ENCODE data around the gene AKIP1.
"Not testable (repeated sequence)": the region's sequence is repeated elsewhere in the genome, so short reads cannot be mapped to it uniquely, and the experiment has no call there.

Gene AKIP1

DNA sequence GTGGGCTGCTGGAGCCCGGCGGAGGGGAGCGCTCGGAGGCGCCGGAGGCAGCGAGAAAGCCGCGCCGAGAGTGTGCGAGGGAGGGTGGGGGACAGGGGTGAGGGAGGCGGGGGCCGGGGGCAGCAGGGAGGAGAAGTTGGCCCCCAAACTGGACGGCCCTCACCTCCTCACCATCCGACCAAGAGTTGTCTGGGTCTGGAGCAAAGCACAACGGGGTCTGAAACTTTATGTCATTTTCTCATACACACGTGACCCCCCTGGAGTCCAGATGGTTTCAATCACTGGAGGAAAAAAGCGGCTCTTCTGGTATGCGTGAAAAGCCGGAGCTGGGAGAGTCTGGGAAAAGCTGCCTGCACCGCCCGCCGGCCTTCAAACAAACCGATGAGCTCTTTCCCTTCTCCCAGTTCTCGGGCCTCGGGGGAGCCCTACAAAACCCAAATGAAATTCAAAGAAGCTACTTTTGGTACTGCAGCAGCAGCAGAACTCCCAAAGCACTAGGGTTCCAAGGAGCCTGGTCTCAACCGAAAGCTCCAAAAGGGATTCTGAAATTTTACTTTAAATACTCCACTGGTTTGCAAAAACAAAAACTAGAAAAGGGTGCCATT, 39.7 kb upstream of the AKIP1 start:
- TF ChIP-seq, protein P1, sequence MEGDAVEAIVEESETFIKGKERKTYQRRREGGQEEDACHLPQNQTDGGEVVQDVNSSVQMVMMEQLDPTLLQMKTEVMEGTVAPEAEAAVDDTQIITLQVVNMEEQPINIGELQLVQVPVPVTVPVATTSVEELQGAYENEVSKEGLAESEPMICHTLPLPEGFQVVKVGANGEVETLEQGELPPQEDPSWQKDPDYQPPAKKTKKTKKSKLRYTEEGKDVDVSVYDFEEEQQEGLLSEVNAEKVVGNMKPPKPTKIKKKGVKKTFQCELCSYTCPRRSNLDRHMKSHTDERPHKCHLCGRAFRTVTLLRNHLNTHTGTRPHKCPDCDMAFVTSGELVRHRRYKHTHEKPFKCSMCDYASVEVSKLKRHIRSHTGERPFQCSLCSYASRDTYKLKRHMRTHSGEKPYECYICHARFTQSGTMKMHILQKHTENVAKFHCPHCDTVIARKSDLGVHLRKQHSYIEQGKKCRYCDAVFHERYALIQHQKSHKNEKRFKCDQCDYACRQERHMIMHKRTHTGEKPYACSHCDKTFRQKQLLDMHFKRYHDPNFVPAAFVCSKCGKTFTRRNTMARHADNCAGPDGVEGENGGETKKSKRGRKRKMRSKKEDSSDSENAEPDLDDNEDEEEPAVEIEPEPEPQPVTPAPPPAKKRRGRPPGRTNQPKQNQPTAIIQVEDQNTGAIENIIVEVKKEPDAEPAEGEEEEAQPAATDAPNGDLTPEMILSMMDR (IDR thresholded peaks at IDR 0.05; ENCODE audit: extremely low read depth, insufficient read depth, missing control alignments): no peak
- no peak for DNase-seq (ENCODE audit: low spot score)
- in situ Hi-C loops (cut with MboI; ENCODE audit: low pct_unique_long_range_greater_than_20kb, low sequenced_read_pairs, unreplicated experiment): no loop called here

DNA sequence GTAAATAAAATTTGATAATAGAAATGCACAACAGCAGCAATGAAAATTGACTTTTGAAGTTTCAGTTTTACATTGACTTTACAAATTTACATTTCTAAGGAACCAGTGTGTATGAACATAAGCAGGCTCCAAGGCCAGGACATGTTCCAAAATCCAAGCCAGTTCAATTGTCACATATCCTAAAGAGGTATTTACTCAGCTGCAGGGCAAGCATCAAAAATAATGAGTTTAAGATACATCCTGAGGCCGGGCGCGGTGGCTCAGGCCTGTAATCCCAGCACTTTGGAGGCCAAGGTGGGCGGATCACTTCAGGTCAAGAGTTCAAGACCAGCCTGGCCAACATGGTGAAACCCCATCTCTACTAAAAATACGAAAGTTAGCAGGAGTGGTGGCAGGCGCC, 39.0 kb upstream of the AKIP1 start:
- TF ChIP-seq, protein P1 (IDR thresholded peaks at IDR 0.05; ENCODE audit: extremely low read depth, insufficient read depth, missing control alignments): no peak
- in situ Hi-C loops (cut with MboI; ENCODE audit: low pct_unique_long_range_greater_than_20kb, low sequenced_read_pairs, unreplicated experiment): no loop called here
- no peak for DNase-seq (ENCODE audit: low spot score)

DNA sequence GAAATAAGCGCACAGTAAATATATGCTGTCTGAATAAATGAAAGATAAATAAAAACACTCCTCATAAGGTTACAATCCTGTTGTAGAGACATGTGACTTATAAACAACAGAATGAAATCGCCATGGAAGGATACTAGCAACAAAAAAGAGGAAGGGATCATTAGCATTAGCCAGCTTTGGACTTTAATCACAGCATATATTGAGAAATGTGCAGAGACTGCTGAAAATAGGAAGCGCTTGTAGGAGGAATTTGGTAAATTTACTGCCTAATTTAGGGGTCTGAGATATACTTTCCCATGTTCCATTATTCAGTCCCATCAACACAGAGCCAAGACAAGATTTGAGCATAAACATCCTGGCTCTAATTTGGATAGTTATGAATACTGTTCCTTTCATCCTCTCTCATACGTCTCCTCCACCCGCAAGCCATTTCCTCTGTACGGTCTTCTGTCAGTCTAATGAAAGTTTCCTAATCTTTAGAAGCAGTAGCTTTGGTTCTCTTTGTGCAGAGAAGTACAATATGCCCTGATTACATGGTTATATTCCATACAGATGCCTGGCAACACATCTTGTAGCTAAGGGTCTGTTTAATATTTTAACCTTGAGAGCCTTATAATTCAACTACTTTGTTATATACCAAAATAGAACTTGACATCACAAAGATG, 37.1 kb upstream of the AKIP1 start:
- DNase-seq (ENCODE audit: low spot score): no peak
- in situ Hi-C loops (cut with MboI; ENCODE audit: low pct_unique_long_range_greater_than_20kb, low sequenced_read_pairs, unreplicated experiment): no loop called here
- TF ChIP-seq, protein P1 (IDR thresholded peaks at IDR 0.05; ENCODE audit: extremely low read depth, insufficient read depth, missing control alignments): no peak

DNA sequence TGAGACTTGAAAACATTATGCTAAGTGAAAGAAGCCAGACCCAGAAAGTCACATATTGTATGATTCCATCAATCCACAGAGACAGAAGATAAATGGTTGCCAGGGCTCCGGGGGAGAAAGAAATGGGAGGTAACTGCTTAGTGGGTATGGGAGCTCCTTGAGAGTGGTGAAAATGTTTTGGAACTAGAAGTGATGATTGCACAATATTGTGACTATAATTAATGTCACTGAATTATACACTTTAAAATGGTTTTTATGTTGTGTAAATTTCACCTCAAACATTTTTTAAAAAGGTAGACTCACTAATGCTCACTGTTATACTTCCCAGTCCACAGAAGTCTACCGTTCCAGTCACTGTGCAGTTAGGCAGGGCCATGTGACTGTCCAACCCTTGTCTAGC, 32.2 kb upstream of the AKIP1 start:
- TF ChIP-seq, protein P1 (IDR thresholded peaks at IDR 0.05; ENCODE audit: extremely low read depth, insufficient read depth, missing control alignments): no peak
- no peak for DNase-seq (ENCODE audit: low spot score)
- in situ Hi-C loops (cut with MboI; ENCODE audit: low pct_unique_long_range_greater_than_20kb, low sequenced_read_pairs, unreplicated experiment): no loop called here

DNA sequence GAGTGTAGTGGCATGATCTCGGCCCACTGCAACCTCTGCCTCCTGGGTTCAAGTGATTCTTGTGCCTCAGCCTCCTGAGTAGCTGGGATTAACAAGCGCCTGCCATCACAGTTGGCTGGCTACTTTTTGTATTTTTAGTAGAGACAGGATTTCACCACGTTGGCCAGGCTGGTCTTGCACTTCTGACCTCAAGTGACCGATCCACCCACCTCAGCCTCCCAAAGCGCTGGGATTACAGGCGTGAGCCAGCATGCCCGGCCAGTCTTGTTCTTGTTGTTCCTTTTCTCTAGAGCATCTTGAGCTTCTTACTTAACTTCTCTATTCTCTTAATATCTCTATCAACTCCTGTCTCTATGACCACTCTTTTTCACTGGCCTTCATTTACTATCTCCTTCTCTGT, 29.4 kb upstream of the AKIP1 start:
- in situ Hi-C loops (cut with MboI; ENCODE audit: low pct_unique_long_range_greater_than_20kb, low sequenced_read_pairs, unreplicated experiment); DNase-seq (ENCODE audit: low spot score): not testable (repeated sequence)

DNA sequence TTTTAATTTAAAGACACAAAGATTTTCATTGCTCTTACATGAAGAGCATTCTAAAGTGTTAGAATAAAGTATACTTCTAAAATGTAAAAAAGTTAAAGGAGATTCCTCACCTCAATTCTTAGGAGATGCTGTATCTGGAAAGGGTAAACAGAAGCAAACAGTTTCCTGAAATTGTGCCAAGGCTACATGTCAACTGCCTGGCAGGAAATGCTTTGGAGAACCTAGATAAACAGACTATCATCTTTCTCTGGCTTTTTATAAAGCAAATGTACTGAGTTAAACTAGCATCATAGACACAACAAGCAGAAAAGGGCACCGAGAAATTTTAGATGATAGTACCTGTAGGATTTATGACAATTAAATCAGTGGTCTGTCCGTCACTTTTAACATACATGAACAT, 24.7 kb upstream of the AKIP1 start:
- in situ Hi-C loops (cut with MboI; ENCODE audit: low pct_unique_long_range_greater_than_20kb, low sequenced_read_pairs, unreplicated experiment): no loop called here
- TF ChIP-seq, protein P1 (IDR thresholded peaks at IDR 0.05; ENCODE audit: extremely low read depth, insufficient read depth, missing control alignments): no peak
- no peak for DNase-seq (ENCODE audit: low spot score)

DNA sequence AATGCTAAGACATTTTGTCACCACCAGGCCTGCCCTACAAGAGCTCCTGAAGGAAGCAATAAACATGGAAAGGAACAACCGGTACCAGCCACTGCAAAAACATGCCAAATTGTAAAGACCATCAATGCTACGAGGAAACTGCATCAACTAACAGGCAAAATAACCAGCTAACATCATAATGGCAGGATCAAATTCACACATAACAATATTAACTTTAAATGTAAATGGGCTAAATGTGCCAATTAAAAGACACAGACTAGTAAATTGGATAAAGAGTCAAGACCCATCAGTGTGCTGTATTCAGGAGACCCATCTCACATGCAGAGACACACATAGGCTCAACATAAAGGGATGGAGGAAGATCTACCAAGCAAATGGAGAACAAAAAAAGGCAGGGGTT, 19.8 kb upstream of the AKIP1 start:
- in situ Hi-C loops (cut with MboI; ENCODE audit: low pct_unique_long_range_greater_than_20kb, low sequenced_read_pairs, unreplicated experiment): not testable (repeated sequence)

More for the DNA sequence above, 19.8 kb upstream of the AKIP1 start:
- not testable (repeated sequence) for DNase-seq (ENCODE audit: low spot score)

Measured in GM13977 (cell line).